Kasumi-1 (cell line): ENCODE results near the gene MTHFD1L.
"Not testable (repeated sequence)": the region's sequence is repeated elsewhere in the genome, so short reads cannot be mapped to it uniquely, and the experiment has no call there.

Experiments used
- DNase-seq, 2 experiments: peaks; one replicate each; lab custom pipeline; 2025; lab: John Stamatoyannopoulos, UW

MTHFD1L gene

DNA sequence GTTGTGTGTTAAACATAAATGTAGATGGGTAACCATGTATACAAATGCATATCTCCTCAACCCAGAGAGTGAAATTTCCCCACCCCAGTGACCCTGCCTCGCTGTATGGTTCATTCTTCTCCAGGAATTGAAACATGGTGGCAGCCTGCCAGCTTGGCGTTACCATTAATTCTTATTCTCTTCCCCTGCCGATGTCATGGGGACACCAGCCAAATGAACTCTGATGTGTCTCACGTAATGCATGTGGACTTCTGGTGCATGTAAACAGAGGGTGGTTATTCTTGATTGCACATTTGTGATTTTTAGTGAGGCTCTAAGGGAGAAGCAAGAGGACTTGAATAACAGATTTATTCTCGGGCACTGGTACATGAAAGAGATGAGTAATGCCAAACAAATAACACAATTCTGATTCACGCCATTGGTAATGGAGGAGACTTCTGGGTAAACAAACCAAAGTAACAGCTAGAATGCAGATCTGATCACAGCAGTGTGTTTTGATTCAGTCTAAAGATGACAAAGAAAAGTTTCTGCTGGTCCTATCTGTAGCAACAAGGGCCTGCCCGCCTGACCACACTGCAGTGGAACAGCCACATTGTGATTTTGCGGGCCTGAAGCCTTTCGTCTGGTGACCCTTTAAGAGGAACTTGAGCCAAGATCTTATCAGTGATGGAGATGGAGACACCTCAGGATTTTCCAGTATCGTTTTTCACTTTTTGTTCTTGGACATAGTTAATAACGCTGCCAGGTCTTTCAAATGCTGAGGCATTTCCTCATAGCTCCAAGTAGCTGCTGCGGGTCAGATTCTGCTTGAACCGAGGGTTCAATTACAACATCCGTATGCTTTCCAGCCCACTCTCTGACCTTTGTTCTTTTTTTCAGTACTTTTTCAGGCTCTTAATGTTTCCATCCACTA lies 202.4 kb downstream of the MTHFD1L start:
- DNase-seq: no peak

DNA sequence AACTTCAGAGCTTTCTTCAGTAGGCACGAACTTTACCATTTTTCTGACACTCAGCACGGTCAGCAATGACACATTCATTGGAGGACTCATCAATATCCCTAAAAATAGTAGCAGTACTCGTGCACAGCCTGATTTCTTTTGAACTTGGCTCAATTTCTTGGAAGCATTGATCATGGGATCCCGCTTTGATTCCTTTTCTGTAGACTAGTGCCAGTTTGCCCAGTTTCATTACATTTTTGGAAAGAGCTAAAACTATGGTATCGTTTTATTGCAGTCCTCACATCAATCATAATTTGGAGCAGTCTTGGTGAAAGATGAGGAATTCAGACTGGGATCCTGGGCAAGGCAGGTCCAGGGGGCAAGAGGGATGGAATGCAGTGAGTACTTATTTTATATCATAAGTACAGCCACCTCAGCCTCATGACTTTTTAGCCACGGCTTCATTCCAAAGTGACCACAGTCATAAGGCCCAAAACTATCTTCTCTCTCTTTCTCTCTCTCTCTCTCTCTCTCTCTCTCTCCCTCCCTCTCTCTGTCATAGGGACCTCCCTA lies 203.3 kb downstream of the MTHFD1L start:
- no peak for DNase-seq

DNA sequence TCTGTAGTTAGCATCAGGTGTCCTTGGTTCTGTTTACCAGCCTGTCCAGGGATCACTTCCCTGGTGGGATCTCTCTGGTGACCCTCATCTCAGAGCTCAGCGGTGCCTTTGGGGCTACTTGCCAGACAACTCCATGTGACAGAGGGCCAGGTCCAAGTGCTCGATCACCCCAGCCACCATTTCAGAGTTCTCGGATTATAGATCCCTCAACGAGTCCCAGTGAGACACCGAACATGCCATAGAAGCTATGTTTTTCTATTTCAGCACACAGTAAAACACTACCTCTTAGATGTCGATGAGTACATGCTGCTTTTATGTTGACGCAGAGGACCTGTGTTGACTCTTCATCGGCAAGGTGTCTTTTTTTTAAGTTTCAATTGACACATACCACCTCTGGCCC lies 204.1 kb downstream of the MTHFD1L start:
- DNase-seq: no peak

DNA sequence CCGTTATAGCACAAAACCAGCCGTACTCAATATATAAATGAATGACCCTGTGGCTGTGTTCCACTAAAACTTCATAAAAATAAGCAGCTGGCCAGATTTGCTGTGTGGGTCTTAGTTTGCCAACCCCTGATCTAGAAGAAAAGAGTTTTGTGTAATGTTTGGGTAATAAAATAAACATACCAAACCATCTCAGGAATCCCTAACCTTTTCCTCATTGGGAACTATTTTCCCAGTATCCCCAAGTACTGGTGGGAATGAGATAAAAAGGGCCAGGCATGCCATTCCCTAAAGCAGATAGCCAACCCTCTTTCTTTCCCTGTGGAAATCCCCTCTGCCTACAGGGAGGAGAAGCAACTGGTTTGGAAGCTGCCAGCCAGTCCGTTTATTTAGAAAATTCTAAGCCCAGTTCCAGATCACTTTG lies 205.1 kb downstream of the MTHFD1L start:
- DNase-seq: no peak

DNA sequence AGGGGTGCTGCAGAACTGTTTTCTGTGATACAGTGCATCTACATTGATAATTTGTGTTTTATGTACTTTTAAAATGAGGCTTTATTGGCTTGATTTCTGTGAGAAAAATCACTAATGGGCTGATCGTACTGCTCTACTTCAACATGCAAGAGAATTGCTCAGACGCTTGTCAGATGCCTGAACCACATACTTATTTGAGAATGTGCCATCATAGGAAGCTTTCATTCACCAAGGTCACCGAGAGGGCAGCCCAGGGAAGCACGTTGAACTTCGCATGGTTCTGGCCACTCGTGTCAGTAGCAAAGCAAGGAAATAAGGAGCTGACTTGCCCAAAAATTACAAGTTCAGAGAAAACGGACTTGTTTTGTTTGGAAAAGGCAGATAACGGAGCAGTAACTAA lies 205.8 kb downstream of the MTHFD1L start:
- DNase-seq: no peak

DNA sequence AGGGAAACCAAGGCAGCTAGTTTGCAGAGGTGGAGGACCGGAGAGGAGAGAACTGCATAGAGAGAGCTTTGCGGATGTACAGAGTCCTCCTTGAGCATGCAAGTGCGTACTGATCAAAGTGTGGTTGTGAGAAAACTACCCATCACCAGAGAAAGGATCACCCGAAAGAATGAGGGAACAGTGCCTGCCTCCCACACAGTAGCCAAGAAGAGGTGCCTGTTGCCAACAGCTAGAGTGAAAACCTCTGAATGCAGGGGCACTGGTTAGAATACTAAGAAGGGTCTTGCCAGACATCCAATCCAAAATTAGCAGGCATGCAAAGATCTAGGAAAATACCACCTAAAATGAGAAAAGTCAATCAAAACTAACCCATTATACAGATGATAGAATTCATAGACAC lies 207.6 kb downstream of the MTHFD1L start:
- DNase-seq: no peak

DNA sequence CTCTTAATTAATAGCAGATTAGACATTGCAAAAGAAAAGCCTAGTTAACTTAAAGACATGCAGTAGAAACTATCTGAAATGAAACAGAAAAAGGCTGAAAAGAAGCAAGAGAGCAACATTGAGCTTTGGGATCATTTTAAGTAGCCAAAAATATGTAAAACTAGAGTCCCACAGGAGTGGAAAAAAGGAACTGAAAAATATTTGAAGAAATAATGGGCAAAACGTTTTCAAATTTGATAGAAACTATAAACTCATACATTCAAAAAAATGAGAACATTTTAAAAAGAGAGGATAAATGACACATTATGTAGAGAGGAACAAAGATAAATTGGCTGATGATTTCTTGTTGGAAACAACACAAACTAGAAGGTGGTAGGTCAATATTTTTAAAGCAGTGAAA lies 208.2 kb downstream of the MTHFD1L start:
- DNase-seq: no peak

DNA sequence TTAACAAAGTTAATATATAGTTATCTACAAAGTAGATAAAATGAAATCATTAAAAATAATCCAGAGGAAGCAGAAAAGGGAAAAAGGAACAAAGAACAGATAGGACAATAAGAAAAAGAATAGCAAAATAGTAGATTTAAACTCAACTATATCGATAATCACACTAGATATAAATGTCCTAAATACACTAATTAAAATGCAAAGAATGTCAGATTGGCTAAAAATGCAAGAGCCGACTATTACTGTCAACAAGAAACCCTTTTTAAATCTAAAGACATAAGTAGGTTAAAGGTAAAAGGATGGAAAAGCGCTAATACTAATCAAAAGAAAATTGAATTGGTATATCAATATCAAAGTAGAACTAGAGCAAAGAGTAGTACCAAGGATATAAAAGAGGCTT lies 209.5 kb downstream of the MTHFD1L start:
- DNase-seq: no peak

DNA sequence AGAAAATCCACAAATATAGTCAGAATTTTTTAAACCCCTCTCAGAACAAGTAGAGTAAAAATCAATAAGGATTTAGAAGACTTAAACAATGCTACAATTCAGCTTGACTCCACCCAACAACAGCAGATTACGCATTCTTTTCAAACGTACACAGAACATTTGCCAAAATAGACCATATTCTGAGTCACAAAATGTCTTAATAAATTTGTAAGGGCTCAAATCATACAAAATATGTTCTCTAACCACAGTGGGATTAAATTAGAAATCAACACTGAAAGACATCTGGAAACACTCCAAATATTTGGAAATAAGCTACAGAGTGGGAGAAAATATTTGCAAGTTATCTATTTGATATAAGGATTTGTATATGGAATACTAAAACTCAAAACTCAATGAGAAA lies 210.0 kb downstream of the MTHFD1L start:
- DNase-seq: no peak

DNA sequence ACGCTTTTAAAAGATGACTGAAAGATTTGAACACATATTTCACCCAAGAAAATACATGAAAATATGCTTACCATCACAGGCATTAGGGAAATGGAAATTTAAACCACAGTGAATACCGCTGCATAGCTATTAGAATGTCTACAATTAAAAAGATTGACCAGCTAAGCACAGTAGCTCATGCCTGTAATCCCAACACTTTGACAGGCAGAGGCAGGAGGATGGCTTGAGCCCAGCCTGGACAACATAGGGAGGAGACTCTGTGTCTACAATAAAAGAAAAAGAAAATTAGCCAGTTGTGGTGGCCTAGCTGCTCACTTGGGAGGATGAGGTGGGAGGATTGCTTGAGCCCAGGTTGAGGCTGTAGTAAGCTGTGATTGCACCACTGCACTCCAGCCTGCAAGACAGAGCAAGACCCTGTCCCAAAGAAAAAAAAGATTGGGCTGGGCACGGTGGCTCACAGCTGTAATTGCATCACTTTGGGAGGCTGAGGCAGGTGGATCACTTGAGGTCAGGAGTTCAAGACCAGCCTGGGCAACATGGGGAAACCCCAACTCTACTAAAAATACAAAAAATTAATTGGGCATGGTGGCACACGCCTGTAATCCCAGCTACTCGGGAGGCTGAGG lies 210.5 kb downstream of the MTHFD1L start:
- DNase-seq: no peak

DNA sequence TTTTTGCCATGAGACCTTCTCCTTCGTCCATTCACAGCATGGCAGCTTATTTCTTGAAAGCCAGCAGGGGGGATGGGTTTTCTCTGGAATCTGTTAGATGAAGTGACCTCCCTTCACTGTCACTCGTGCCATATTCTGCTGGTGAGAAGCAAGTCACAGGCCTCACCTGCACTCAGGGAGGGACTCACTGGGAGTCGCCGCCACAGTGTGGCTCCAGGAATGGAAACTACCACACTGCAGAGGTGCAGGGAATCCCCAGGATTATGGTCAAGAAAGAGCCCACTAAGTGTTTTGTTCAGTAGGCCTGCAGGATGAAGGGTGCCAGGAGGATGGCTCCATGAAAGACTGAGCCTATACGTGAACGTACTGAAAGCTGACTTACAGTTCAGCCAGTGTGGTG lies 213.2 kb downstream of the MTHFD1L start:
- no peak for DNase-seq

DNA sequence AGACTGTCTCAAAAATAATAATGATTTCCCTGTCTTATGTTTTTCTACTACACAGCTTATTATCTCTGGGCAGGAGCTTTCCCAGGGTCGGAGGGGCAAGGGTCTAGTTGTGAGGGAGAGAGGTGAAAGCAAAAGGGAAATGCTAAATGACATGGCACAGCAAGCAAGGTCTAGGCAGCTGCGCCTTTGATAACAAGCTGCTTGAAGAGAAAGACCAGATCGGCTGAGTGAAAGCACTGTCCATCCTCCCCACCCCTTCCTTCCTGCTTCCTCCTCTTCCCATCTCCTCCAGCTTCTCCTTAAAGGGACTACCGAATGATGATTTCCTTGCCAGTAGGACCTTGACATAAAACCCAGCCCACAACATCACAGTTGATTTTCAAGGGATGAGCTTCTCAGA lies 216.2 kb downstream of the MTHFD1L start:
- no peak for DNase-seq

DNA sequence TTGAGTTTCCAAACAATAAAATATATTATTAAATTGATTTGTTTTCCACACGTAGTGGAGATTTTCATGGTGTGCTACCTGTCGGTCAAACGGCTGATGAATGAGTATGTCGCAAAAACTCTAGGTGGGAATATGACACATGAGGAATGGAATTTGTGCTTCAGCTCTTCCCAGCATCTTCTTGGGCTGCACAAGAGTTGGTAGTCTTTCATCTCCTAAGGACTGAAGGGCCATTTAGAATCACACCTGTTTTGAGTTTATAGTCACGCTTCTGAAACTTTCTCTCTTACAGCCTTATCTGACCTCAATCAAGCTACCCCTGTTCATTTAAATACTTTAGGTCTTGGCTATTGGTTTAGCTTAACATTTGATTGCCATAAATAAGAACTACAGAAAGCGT lies 216.6 kb downstream of the MTHFD1L start:
- no peak for DNase-seq

DNA sequence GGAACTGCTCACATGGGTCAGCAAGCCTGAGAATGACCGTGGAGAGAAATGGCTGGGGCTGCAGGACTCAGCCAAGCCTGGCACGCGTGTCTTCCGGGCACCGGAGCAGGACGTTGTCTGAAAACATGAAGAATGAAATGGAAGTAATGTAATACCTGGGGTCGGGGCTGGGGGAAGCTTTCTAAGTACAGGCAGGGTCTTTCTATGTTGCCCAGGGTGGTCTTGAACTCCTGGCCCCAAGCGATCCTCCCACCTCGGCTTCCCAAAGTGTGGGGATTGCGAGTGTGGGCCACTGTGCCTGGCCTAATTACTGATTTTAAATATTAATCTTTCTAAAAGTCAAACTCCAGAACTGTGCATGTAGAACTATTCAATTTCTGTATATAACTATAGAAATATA lies 218.8 kb downstream of the MTHFD1L start:
- no peak for DNase-seq

DNA sequence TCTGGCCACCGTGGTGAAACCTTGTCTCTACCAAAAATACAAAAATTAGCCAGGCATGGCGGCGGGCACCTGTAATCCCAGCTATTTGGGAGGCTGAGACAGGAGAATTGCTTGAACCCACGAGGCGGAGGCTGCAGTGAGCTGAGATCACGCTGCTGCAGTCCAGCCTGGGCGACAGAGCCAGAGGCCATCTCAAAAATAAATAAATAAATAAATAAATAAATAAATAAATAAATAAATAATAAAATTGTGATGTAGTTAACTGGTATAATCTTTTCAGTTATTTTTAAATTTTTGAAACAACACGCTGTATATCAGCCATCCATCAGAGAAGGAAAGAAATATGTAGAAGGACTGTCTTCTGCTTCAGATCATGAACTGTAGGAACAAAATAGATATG lies 221.6 kb downstream of the MTHFD1L start:
- not testable (repeated sequence) for DNase-seq

DNA sequence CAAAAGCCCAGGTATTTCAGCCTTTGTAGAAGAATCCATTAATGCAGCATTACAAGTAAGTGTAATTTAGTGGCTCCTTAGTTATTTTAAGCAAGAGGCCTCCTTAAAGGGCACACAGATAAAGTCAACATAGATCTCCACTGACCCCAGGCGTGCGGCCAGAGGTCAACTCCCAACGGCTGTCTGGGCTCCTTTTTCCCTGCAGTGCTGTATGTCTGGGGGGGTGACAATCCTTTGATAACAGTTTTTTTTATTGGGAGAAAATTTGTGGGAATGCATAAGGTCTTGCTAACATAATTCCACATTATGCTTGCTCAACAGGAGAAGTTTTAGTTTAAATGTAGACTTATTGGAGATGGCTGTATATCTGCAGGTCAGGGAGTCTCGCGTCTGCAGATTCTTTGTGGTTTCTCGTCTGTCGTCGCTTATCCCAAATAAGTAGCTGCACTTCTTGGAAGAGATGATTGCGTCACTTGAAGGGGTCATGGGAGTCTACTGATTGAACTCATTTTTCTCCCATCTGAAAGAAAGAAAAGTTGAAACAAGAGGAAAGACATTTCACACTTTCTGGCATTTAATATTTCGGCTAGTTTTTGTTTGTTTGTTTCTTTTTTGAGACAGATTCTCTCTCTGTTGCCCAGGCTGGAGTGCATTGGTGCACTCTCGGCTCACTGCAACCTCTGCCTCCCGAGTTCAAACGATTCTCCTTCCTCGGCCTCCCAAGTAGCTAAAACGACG lies 222.5 kb downstream of the MTHFD1L start:
- DNase-seq: no peak

DNA sequence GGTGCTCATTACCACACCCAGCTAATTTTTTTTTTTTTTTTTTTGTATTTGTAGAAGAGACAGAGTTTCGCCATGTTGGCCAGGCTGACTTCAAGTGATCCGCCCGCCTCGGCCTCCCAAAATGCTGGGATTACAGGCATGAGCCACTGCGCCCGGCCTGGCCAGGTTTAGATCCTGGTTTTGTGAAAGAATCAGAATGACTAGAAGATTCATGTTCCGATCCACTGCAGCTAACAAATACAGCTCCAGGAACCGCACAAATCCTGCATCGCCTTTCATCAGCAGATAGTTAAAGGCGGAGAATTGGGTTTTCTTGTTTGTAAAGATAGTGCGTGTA lies 223.1 kb downstream of the MTHFD1L start:
- DNase-seq: no peak

DNA sequence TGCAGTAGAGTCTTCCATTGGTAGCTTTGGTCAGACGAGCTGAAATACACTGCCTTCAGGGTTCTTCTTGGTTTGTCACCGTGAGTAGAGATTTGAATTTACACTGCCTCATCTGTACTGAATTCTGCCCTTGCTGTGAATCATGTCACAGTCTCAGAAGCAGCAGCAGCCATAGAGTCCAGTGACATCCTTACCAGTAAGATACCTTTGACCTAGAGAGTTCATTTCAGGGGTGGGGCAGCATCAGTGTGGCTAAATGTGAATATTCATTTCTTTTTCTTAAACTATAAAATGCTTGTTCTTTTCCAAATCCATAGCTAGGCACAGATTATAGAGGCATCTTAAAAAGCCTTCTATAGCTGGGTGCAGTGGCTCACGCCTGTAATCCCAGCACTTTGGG lies 223.5 kb downstream of the MTHFD1L start:
- no peak for DNase-seq

DNA sequence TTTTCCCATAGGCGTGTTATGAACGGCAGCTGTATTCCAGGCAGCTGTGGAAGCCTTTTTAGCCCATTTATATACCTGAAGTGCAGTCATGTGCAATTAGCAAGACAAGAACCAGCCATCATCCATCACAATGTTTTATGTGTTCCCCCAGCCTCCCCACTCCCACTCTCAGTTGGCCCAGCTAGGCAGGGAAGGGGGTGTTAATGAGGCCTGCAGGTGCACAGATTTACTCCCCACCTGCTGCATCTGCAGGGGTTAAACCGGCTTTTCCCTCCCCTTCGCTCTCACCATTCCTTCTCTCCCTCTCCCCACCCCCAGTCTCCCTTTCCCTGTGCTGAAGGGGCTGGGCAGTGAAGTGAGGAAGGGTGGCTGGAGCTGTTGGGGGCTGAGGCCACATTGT lies 224.5 kb downstream of the MTHFD1L start:
- no peak for DNase-seq

DNA sequence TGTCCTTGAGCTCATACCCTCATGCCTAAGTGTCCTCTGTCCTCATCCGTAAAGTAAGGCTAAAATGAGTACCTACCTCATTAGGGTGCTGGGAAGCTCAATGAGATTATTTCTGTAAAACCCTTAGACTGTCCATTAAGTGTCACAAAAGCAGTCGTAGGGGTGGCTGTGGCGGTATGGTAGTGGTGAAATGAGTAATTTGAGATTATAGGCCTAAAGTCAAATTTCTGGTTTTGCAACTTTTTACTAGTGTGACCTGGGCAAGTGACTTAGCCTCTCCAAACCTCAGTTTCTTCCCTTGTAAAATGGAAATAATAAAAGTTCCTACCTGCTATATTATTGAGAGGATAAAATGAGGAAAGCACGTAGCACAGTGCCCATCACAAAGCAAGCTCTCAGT lies 226.1 kb downstream of the MTHFD1L start:
- DNase-seq: no peak

DNA sequence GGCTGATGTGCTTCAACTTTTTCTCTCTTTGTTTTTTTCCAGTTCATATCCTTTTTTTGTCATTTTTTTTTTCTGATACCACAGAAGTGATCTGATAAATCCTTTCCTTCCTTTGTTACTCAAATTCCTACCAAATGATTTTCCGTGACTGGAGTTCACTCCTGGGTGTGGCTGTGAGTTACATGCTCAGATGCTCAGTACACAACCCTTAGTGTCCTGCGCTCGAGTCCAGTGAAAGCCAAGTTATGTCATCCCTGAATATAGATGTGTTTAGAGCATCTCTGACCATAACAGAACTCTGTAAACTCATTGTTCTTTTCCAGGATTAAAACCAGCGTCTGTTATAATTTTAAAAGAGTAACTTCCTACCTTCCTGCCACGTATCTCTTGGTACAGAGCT lies 227.1 kb downstream of the MTHFD1L start:
- no peak for DNase-seq

DNA sequence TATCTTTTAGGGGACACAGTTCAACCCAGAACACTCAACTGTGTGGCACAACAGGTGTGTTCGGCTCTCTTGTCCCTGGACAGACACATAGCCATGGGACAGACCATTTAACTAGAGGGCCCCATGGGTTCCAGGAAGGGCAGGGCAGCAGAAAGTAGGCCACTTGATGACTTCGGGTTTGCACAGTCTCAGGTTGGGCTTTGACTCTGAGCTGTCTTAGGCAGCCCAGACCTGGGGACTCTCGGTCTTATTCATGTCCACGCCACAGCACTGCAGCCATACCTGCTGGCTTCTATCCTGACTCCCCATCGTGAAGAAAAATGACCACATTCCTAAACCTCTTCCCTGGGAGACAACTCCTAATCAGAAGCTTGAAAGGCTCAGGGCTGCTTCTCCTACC lies 228.2 kb downstream of the MTHFD1L start:
- DNase-seq: no peak
